HG03139 (cell line): Measurements from ENCODE around the gene MACROD2.
A peak's percentile ranks its signal among the peaks of the same experiment; 100 is the strongest.

ENCODE experiments used
- ATAC-seq: cut with Tn5 transposase; IDR thresholded peaks from one replicate; pipeline ENCODE4 v1.9.1; 2021; ENCODE audit not compliant: unreplicated experiment

The MACROD2 gene

DNA sequence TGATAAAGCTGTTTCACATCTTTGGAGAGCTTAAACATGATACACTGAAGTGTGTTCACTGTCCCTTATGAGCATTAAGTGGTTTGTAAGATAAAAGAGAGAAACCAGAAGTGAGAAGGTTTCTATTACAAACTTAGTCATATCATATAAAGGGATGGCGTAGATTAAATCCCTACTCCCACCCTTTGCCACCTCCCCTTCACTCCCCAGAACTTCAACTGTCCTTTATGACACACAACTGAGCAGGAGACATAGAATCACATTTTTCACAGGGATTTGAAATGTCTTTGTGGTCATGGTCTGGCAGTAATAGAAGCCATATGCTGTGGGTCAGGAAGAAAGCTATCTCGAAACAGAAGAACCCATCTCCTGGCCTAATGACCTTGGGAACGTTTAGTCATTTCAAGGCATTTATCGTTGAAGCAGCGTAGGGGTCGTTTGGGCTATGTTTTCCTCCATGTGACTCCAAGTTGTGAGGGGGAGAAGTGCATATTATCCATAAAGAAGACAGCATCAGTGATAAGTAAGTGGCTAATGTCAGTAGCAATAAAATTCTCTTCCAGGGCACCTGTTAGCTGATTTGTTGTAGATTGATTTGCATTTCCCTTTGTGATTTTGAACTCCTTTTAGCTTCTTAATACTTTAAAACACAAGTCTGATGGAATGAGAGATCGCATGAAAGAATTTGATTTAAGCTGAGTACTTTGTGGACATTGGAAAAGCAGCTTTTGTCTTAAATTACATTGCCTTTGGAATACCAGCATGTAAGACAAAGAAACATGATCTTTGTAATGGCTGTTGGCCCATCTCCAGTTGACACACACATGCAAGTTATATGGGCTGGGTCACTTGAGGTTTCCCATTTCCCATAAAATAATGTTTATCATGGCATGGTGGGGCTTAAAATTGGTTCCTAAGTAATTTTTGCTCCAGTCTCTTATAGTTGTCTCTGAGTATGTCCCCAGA is 843.6 kb downstream of the MACROD2 start:
- peak; percentile 64 for ATAC-seq

DNA sequence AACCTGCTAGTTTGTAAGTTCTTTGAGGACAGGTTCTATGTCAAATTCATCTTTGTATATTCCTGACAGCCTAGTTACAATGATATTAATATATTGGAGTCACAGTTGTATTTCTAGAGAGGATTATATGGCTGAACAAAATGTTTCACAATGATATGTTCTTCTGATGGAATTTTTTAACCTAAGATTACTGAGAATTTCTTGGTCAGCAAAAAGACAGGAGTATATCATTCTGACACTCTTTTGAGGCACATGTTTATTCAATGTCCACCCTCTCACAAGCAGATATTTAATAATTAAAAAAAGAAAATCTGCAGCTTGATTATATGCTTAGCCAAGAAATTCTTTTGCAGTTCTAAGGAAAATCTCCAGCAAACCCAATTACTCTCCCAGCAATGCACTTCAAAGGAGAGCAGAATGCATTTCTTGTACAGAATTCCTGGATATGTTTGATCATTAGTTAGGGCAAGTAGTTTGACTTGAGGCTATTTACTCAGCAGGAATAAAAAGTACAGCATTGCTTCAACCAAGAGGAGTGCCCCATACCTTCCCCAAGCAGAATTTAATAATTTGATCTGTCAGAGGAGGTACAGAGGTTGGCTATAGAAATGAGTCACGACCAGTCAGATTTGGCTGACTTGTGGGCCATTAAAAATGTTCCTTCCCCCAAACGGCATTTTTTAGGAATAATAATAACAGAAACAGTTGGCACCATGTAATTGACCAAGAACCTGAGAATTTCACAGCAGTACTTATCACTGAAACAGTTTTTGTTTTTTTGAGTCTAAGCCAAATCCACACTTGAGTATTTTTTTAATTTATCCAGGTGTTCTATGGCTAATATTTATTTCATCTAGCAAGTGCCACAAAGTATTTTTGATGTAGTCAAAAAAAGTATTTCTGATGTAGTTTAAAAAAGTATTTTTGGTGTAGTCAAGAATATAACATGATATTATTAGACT is 850.2 kb downstream of the MACROD2 start:
- ATAC-seq: no peak

DNA sequence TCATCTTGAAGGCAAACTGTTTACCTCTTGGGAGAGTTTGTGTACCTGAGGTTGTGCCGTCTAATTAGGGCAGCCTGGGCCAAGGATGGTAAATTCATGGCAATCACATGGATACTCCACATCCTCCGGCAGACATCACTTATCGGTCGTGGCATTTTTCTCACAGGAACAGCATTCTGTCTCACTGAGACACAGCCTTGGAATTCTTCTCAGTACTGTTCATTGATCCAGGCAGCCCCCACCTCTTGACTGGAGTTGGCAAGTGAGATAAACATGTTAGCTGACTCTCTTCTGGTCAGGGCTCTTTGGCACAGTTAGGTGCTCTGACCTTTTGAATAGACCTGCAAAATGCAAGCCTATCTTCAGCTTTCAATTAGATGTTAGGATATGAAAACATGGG is 853.5 kb downstream of the MACROD2 start:
- ATAC-seq: no peak

DNA sequence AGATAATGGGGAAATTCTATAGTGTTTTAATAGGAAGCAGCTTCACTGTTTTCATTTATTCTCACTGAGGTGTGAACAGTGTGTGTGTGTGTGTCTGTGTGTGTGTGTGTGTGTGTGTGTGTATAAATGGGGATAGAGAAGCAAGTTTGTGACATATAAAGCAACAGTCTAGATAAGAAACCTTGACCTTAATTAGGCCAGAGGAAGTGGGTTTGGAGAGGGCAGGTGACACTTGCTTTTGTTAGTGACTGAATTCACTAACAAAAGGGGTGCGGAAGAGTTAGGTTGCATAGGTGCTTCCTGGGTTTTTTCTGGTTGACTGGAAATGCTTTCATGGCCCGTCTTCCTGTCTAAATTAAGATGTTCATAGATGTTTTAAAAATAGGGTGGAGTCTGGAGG is 857.8 kb downstream of the MACROD2 start:
- no peak for ATAC-seq

DNA sequence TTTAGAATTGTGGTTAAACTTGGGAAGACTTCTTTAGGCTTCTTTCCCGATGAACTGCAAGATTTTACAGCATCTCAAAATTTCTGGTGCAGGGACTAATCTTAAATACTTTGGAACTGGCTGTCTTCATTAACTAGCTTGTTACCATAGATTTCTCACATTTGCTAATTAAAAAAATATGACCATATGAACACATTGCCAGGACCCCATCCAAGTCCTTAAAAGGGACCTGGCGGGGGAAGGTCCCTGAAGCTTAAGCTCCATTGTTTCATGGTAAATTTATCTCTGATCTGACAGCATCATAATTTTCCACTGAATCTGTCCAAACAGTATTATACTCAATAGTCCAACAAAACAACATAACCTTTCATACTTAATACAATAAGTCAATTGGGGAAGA is 859.9 kb downstream of the MACROD2 start:
- no peak for ATAC-seq

DNA sequence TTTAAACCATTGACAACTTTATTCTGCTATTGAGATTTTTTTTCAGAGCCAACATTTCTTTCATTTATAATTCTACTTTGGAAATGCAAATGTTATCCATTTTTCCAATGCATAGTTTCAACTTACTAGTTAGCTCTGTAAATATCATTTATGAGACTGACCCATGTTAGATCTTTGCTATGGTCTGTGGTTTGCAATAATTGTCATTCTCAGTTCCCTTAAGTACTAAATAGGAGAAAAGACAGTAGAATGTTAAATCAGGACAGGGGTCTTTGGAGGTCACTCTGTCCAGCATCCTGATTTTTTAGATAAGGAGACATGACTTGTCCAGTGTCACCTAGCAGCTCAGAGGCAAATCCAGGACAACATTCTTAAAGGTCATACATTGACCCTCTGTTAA is 864.3 kb downstream of the MACROD2 start:
- no peak for ATAC-seq

DNA sequence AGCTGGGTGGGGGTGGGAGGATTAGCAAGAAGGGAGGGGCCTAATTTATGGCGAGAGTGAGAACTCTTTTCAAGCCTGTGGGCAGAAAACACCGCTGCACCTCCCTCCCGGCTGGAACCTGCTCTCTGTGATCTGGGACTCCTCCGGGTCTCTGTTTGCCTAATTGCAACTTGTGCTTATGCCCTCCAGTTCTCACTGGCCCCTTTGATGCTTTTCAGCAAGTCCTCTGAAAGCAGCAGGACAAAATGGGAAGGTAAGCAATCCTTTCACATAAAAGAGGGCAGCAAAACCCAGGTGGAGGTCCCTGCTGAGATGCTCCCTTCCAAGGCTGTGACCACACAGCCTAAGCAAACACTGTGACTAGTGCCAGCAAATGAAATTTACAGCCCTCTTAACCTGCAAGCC is 865.1 kb downstream of the MACROD2 start:
- ATAC-seq: no peak

DNA sequence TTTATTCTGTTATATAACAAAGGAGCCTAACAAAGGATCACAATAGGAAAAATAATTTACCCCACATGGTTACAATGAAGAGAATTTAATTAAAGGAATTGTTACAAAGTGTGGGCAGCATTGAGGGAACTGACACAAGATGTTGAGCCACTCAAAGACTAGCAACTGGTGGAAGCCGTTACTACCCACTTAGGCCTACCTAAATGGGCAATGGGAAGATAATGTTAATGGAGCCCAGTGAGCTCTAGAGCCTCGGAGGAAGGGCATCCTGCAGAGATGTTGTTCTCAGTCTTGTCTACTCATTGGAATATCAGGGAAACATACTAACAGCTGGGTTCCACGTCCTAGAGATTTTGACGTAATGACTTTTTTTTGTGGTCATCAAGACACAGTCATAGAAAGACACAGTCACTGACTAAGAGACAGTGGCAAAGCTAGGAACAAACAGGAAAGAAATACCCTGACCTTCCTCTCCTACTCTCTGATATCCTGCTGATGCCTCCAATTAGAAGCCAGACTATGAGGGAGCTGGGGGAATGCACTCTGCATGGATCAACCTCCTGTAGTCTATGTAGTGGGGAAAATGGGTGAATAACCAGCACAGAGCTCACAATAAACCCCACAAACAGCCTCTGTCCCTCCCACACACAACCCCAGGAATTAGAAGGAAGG is 865.8 kb downstream of the MACROD2 start:
- ATAC-seq: no peak

DNA sequence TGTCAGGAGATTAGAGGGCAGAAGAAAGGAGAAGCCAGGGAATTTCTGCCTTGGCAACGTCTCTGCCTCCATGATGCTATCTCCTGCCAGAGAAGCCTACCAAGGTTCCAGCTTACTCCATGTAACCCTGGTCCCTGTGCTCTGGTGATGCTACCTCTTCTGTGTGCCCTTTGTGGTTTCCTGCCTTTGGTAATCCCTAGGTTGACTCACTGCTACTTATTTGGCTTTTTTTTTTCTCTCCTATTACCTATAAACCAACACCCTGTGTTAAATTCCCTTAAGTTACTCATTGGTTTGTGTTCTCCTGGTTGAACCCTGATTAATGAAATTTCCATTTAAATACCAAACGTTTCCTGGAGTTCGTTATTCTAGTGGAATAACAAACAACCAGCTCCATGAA is 869.9 kb downstream of the MACROD2 start:
- ATAC-seq: no peak

DNA sequence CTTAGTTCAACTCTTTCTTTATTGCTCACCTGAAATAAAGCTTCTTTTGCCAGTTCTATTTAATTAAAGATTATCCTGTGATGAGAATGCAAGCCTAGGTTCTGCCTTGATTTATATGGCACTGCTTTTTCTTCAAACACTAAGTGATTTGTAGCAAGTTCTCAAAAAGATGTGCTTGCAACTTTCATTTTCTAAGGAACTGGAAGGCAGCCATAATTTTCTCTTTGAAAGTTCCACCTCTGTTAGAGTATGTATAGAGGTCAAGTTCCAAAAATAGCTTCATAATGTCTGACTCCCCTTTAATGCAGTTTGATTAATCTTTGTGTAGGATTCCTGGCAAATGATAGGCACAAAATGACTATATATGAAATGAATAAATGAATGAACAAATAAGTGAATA is 870.4 kb downstream of the MACROD2 start:
- no peak for ATAC-seq

DNA sequence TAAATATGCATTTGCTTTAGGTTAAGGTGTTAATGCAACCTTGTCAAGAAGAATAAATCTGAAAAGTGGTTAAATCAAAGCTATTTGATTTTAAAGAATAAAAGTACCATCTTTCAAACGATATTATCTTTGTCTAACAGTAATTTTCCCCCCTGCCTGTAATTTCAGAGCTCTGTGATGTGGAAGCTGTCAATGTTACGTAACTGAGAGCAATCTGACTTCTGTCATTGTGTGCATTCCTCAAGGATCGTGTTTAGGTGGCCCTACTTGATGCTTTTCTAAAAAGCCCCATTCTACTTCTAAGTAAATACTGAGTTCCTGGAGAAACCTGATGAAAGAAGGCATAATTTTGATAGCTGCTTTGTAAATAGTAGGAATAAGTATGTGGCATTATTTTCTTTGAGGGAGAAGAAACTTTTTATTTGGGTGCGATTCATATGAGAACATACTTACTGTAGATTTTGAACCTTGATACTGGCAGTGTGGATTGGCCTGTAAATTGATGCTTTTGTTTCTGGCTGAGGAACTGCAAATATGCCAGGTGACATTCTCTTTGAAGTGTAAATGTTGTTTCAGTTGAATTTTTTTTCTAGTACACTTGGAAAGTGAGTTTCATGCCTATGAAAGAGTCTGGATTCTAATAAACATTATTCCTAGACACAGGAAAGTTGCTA is 871.7 kb downstream of the MACROD2 start:
- no peak for ATAC-seq

DNA sequence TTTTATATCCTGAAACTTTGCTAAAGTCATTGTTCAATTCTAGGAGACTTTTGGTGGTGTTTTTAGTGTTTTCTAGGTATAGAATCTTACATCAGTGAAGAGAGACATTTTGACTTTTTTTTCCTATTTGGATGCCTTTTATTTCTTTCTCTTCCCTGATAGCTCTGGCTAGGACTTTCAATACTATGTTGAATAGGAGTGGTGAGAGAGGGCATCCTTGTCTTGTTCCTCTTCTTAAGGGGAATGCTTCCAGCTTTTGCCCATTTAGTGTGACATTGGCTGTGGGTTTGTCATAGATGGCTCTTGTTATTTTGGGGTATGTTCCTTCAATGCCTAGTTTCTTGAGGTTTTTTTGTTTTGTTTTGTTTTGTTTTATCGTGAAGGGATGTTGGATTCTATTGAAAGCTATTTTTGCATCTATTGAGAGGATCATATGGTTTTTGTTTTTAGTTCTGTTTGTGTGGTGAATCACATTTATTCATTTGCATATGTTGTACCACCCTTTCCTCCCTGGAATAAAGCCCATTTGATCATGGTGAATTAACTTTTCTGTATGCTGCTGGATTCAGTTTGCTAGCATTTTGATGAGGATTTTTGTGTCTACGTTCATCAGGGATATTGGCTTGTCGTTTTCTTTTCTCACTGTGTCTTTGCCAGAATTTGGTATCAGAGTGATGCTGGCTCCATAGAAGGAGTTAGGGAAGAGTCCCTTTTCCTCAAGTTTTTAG is 882.1 kb downstream of the MACROD2 start:
- ATAC-seq: no peak

DNA sequence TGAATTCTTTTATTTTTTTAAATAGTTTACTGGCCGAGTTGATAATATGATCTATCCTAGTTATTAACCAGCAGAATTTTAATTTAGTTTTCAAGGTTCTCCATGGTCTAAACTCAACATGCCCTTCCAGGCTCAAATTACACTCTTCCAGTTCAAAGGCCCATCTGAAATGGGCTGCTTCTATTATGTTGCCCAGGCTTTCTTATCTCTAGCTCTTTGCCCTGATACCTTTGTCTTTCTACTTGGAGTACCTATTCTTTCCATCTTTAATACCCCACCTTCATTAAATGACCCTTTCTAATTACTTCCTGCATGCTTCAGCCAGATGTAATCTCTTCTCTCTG is 883.3 kb downstream of the MACROD2 start:
- ATAC-seq: no peak

DNA sequence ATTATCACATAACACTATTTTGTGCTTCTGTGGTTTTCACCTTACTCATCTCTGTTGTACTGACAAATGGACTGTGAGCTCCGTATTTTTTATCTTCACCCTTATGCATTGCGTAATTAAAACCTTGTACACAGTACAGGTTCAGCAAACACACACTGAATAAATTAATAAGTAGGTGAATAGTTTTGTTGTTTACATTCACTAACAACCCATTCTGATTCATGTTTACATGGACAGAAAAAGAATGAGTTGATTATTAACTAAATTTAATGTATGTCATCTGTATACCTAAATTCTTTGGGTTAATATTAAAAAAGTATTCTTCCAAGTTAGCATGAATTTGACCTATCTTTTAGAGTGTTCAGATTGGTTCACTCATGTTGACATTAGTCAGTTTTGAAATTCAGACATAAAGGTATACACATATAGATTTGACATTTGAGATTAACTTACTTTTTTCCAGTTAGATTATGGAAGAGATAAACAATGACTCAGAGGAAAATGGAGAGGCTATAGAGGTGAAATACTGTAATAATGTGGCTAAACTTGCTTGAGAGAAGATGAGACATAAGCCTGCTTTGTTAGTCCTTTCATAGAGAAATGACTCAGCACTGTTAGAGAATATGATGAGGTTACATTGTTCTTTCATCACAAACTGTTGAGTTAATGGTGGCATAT is 883.8 kb downstream of the MACROD2 start:
- ATAC-seq: no peak

DNA sequence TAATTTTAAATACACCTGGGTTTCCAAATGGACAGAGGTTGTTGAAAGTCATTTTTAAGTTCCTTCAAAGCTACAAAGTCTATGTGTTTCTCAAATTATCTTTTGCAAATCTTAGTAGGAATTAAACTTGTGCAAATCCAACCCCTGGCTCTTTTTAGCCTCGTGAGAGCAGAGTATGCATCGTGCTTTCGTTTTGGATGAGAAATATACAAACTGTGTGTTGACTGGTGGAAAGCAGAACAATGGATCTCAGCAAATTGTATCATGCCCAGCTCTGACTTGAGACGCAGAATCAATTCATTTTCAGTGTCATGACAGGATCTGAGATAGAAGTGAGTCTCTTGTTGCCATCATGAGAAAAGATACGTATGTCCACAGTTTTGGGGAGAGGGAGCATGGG is 884.5 kb downstream of the MACROD2 start:
- no peak for ATAC-seq

DNA sequence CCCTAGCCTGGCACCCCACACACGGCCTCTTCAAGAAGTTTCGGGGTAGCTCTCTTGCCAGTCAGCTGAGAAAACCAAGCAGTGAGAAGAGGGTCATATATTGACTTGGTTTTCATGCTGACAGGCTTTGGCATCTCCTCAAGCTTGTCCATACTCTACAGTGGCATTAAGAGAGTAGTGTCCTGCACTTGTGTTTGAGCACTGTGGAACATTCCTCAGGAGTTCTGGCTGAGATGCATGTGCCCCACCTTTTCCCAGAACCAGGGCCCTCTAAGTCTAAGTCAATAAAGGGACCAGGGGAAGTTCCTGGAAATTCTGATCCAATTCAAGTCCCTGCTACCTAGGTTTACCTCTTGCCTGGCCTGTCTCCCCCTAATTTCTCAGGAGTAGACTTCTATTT is 886.2 kb downstream of the MACROD2 start:
- ATAC-seq: no peak

DNA sequence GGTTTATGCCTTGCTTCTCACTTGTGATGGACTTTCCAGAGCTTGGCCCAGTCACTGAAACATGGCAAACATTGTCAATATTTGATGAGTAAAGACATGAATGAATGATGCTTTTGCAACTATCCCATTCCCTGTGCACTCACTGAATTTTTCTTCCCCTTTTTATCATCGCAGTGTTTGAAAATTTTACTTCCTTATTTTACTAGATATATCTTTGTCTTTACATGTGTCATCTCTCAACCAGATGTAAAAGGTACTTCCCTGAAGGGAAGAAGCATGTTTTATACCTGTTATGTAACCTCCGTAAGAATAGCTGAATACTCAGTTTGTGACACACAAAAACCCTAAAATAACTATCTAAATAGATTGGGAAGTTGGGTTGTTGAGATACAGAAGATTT is 886.8 kb downstream of the MACROD2 start:
- no peak for ATAC-seq

DNA sequence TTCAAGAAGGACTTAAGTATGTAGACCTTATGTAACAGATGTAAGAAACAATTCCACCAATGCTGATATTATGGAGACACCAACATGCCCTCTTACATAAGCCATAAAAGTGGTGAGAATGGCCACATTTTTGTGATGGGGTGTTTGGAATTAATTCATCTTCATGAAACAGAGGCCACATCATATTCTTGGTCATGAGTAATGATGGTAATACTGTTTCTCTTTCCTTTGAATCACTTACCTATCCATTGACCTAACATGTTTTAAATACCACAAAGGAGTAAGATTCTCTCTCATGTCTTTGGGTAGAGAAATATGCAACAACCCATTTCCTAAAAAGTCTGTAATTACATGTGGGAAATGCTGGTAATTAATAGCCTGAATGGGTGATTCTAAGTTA is 887.5 kb downstream of the MACROD2 start:
- no peak for ATAC-seq

DNA sequence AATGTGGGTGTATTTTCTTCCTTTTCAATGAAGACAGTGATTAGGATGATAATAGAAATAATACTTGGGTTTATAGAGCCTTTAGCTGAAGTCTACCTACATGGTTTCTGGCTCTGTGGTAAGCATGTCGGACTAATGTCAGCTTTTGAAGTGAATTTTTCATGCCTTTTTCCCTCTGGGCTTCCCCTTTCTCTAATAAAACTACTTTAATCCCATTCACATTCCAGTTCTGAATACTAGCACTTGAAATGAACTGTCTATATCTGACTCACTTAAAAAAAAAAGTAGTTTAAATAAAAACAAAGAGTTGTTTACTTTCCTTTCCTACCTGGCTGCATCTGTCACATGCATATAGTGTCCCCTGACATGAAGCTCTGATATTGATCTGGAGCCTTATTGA is 888.0 kb downstream of the MACROD2 start:
- no peak for ATAC-seq

DNA sequence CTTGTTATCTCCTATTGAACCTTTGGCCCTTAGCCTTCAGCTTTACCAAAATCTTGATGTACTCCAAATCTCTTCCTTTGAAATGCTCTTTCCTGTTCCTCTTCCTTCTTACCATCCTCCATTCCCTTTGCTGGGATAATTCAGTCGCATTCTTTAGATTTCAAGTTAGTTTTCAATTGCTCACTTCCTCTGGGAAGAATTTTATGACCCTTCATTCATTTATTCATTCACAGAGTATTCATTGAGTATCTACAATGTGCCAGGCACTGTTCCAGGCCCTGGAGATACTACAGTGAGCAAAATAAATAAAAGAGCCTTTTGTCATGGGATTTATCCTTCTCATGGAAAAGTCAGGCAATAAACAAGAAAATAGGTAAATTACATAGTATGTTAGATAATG is 890.3 kb downstream of the MACROD2 start:
- no peak for ATAC-seq
